Fibroblast of upper back skin (primary cell): ENCODE measurements around the gene RABGAP1.

ENCODE experiments used
- DNase-seq: peaks from one replicate; pipeline ENCODE4 v3.0.0-alpha.2; 2013

Gene RABGAP1

GRCh38 chr9:123011380-123011779 lies 70.6 kb downstream of the RABGAP1 start:
- no peak for DNase-seq

GRCh38 chr9:123011878-123012528 lies 71.2 kb downstream of the RABGAP1 start:
- DNase-seq, result no peak

- DNase-seq, result no peak
Measured at GRCh38 chr9:123016631-123017030, 75.8 kb downstream of the RABGAP1 start.

- DNase-seq, result no peak
Measured at GRCh38 chr9:123020796-123021195, 80.0 kb downstream of the RABGAP1 start.

- DNase-seq, result no peak
Measured at GRCh38 chr9:123026425-123026824, 85.6 kb downstream of the RABGAP1 start.

- DNase-seq, result no peak
Measured at GRCh38 chr9:123027517-123027916, 86.7 kb downstream of the RABGAP1 start.

- DNase-seq, result no peak
Measured at GRCh38 chr9:123028136-123028535, 87.3 kb downstream of the RABGAP1 start.

- no peak for DNase-seq
Measured at GRCh38 chr9:123028973-123029372, 88.2 kb downstream of the RABGAP1 start.

GRCh38 chr9:123031963-123032362 lies 91.1 kb downstream of the RABGAP1 start:
- no peak for DNase-seq

GRCh38 chr9:123033352-123033751 lies 92.5 kb downstream of the RABGAP1 start, which contains the start of gene GPR21:
TSS of gene GPR21 (plus strand) at chr9:123033667. CDS start at chr9:123034567, 900 bp downstream.
- no peak for DNase-seq

- DNase-seq, result peak; percentile 37
Measured at GRCh38 chr9:123033864-123034601, 93.2 kb downstream of the RABGAP1 start.

GRCh38 chr9:123034881-123035510 lies 94.2 kb downstream of the RABGAP1 start:
- no peak for DNase-seq

- DNase-seq, result no peak
Measured at GRCh38 chr9:123035791-123036190, 95.0 kb downstream of the RABGAP1 start.

- DNase-seq, result no peak
Measured at GRCh38 chr9:123036893-123037545, 96.2 kb downstream of the RABGAP1 start.

GRCh38 chr9:123039617-123040219 lies 98.9 kb downstream of the RABGAP1 start:
- DNase-seq, result peak; percentile 22

GRCh38 chr9:123040801-123041200 lies 100.0 kb downstream of the RABGAP1 start:
- DNase-seq, result no peak

- DNase-seq, result no peak
Measured at GRCh38 chr9:123041489-123041888, 100.7 kb downstream of the RABGAP1 start.

- no peak for DNase-seq
Measured at GRCh38 chr9:123043081-123043939, 102.5 kb downstream of the RABGAP1 start.

- peak; percentile 97 for DNase-seq
Measured at GRCh38 chr9:123044586-123044985, 103.8 kb downstream of the RABGAP1 start.

GRCh38 chr9:123046406-123047195 lies 105.8 kb downstream of the RABGAP1 start:
- no peak for DNase-seq

GRCh38 chr9:123048748-123049147 lies 107.9 kb downstream of the RABGAP1 start:
- DNase-seq, result peak; percentile 77
